NOMO-1 treated with DMSO at 0.1 percent for 48 hours (cell line): Measurements from ENCODE around the gene RETREG2.

ENCODE experiments used
- DNase-seq: peaks from one replicate; lab custom pipeline; 2025; ENCODE audit not compliant: unreplicated experiment; lab: John Stamatoyannopoulos, UW

Gene RETREG2

DNA sequence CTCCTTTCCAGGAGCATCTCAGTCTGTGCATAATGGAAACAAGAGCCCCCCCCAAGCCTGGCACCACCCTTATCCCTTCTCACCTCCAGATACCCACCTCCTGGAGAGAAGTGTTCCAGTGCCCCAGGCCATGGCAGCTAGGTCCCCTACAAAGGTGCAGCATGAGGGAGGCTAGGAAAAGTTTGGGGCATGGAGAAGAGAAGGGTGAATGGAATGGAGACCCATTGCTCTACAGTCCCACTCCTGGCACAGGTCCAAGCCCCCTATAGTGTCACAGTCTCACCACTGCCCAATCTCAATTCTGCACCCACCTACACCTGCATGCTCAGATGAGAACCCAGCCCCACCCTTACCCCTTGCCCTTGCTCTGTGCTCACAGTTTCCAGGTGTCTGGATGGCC is 9.1 kb upstream of the RETREG2 start:
- DNase-seq: no peak

DNA sequence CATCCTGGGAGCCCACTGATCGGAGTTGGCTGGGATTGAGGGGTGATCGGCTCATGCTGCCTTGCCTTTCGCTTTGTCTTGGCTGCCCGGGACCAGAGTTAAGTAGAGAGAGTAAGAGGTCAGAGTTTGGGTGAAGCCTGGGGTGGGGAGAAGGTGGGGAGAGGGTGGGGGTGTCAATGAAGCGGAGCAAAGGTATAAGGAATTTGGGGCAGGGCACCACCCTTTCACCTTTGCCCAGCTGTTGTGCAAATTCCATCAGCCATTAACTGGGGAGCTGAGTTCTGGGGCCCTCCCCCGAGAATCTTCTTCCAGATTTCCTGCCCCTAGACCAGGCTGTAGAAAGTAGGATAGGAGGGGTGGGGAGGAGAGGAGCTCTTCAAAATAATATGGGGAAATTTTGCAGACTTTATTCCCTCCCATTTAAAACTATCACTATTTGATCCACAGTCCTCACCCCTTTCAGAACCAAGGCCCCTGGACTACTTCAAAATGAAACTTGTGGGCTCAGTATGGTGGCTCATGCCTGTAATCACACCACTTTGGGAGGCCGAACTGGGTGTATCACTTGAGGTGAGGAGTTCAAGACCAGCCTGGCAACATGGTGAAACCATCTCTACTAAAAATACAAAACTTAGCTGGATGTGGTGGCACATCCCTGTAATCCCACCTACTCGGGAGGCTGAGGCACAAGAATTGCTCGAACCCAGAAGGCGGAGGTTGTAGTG is 8.0 kb upstream of the RETREG2 start, which contains the start of gene SLC23A3:
TSS of gene SLC23A3 (minus strand) at position 100 of the 725 bp plus-strand sequence. CDS start at position 55, 45 bp downstream.
- DNase-seq: no peak

DNA sequence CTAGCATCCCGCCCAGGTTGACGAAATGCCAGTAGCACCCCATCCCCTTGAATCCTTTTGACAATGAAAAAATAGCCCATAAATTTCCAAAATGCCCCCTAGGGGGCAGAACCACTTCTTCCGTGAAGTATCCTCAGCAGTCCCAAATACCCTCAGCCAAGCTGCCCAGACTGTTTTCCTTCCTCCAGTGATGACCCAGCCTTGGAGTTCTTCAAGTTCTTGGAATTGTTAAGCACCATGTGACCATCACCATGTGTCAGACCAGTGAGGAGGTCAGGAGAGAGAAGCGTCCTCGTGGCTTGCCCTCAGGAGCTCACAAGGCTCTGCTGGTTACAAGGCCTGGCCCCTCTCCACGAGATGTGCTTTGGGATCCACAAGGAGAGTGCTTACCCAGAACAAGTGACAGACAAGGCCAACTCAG is 6.8 kb upstream of the RETREG2 start:
- DNase-seq: no peak

DNA sequence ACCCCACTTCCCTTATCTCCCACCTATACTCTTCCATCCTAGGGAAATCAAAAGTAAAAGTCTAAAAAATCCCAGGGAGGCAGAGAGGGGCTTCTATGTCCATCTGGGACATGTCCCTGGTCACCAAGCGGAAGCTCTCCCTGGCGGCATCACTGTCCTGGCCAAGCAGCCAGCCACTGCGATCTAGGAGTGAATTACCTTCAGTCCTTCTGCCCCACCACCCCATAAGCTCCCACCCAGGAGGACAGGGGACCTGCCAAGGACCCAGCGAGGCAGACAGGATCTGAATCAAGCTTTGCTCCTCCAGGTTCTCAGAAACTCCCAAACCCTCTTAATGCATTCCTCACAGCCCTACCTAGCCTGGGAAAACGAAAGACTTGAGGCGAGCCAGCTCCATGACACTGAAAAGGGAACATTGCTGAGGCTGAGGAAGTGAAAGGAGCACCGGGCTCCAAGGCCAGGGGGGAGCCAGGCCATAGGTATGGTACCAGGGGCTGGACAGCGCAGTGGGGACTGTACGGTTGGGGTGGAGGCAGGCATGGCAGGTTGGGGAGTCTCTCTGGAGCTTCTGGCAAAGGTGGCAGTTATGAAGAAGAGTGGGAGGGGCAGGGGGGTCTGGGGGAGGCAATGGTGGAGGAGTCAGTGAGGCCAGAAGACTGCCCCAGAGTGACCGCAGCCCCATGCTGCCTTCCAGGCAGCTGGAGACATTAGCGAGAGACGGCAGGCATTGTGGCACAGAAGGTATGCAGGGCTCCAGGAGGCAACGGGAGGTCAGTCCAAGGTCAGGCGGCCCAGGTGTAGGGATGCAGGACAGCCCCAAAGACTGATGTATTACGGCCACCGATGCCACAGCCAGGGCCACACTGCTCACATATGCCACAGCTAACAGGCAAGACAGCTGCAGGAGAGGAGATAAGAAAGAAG is 5.6 kb upstream of the RETREG2 start:
- no peak for DNase-seq

DNA sequence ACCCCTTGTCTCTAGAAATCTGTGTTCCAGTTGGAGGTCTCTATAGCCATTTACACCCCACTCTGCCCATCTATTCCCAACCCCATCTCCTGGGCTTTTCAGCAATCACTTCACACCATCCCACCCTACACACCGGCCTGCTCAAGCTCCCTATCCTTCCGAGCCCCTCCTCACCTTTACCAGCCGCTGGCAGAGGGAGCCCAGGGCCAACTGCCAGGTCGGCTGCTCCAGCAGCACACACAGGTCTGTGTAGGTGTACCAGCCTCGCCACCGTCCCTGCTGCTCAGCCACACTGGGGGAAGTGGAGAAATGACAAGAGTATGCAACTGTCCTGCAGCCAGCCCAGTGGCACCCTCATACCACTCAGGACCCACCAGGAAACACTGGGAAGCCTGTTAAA is 4.9 kb upstream of the RETREG2 start:
- DNase-seq: no peak

DNA sequence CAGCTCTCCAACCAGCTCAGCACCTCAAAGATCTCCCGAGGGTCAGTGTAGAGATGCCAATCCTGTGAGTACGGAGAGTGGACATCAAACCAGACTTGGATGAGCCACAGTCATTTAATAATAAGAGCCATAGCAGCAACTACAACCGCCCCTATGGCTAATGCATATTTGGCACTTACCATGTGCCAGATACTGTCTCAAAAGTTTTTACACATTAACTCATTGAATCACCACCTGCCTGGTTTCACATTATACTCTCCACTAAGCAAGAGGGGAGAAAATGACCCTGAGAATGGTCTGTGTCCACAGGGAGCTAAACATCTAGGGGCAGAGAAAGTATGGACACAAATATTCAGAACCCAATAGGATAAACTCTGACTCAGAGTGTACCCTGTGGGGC is 3.9 kb upstream of the RETREG2 start:
- no peak for DNase-seq

DNA sequence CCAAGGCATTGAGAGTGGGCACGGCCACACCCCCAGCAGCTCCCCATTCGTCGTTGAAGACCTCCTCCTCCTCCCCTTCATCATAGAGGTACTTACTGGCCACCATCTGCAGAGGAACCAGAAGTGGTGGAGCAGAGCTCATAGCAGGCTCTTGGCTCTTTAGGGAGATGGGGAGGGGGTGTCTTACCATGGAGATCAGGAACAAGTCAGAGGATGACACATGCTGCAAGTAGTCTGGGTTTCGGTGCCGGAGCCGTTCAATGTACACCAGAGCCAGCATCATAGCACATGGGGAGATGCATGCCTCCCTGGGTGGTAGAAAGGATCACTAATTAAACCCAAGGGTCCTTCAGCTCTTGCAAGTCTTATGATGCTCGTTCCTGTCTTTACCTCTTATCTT is 3.3 kb upstream of the RETREG2 start:
- DNase-seq: no peak

DNA sequence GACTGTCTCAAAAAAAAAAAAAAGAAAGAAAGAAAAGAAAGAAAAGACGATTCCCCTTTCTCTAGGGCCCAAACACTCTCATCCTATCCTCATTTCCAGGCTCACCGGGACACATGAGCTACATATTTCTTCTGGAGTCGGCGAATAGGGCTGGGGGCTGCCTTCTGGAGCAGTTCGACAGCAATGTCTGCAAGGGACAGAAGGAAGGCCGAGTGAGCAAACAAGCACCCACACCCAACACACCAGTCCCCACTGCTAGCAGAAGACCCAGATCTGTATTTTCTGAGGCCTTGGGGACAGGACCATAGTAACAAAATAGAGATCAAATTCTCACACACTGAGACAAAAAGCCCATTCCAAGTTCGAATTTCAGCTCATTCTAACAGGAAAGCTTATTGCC is 2.6 kb upstream of the RETREG2 start:
- no peak for DNase-seq

DNA sequence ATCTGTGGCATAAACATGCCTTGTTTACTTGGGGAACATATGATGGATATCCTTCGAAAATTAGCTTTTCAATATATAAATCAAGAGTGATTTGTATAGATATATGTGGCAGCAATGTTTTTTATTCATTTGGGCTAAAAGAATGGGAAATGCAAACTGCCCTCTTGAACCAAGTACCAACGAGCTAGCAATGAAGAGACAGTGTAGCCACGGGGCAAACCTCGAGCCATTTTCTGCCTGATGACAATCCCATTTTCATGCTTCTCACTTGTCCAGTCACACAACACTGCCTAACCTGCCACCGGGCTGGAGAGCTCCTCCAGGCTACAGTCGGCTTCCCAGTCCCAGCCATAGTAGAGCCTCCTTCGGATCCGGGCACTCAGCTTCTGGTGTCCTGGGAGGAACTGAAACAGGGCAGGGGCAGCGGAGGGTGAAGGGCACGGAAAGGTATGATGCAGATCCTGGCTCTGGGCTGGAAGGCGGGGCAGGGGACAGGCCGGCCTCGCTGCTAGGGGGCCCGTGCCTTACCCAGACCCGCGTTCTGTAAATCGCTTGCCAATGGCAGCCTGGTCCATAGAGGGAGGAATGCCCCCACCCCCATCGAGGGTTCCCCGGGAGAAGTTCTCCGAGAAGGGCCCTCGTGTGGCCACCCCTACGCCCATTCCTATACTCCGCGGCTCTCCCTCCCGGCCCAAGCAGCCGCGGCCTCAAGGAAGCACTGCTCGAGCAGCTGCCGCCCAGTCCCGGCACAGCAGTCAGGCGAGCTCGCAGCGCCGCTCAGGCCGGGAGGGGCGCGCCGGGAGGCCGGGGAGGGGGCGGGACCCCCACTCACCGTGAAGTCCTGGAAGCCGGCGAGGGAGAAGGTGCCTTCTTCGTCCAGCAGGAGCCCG is 1.9 kb upstream of the RETREG2 start:
- DNase-seq: peak; percentile 23

DNA sequence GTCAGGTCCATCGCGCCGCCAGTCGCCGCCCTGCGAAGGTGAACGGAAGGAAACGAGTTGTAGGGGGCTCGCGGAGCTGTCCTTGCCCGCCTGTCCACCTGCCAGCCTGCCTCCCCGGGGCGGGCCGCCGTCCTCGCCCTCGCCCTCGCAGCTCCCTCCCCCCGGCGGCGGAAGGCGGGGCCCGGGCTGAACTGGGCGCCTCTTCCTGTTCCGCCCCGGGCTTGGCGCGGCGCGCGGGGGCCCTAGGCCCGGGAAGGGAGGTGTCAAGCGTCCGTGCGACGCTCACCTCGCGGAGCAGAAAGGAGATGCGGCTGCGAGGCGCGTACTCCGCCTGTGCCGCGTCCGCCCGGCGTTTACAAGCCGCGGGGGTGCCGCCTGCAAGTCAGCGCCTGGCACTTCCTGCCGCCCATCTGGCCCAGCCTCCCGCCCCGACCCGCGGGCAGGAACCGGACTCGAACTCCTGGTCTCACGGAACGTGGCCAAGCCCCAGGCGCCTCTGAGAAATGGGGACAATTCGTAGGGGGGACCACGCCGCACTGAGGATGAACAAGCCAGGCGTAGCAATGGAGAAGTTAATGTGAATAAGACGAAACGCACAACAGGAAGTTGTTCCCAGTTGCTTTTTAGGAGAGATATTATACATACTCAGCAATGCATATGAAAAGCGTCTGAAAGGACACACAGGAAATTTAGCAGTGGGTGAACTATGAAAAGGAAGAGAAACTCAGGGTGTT is 1.1 kb upstream of the RETREG2 start, which contains the start of gene CNPPD1:
TSS of gene CNPPD1 (minus strand) at position 108 of the 734 bp plus-strand sequence. CDS start at position 11, 97 bp downstream.
- peak; percentile 84 for DNase-seq

DNA sequence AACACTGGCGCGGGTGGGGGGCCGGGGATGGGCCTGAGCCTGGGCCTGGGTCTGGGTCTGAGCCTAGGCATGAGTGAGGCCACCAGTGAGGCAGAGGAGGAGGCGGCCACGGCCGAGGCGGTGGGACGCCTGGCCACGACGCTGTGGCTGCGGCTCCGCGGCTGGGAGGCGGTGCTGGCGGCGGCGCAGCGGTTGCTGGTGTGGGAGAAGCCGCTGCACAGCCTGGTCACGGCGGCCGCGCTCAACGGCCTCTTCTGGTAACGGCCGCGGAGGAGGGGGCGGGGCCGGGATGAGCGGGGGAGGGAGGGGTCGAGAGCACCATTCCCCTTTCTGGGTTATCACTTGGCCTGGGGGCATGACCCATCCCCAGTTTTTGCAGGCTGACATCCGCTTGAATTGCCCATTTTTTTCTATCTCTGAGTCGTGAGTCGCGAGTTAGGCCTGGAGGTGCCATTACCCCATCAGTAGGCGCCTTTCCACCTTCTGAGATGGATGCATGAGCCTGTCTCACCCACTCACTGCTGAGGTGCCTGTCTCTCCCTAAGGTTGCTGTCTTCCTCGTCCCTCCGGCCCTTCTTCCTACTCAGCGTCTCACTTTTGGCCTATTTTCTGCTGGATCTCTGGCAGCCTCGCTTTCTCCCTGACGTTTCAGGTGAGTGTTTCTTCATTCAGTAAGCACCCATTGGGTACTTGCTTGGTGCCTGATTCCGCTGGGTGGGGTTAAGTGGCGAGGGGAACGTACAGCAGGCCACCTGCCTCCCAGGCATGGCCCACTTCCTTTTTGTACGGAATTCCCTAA is 501 bp downstream of the RETREG2 start:
- DNase-seq: peak; percentile 15

DNA sequence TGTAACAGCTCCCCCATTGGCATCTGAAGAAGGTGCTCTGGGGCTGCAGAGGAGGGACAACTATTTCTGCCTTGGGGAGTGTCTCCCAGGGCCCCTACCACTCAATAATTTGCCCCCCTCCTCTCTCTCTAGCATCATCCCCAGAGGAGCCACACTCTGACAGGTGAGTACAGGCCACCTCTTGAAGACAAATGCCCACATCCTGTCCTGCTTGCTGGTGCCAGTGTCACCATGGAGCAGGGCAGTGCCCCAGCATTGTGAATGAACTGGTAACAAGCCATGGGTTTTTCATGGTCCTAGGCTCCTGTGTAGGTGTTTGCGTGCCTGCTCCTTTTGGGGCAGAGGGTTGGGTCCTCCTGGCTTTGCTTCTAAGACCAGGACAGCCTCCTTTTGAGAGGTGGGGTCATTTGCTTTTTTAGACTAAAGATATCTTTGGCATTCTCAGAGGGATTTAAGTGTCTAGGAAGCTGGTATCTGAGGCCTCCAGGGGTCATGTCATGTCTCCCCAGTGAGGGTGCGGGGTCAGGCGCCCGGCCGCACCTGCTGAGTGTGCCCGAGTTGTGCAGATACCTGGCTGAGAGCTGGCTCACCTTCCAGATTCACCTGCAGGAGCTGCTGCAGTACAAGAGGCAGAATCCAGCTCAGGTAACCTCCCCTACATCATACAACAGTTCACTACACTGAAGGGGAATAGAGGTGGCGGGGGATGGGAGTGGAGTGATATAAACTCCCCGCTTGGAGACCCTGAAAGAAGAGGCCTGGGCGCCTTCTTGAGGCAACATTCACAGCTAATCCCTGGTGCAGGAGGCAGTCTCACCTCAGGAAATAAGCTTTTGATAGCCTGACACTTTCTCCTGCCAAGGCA is 1.8 kb downstream of the RETREG2 start:
- DNase-seq: no peak

DNA sequence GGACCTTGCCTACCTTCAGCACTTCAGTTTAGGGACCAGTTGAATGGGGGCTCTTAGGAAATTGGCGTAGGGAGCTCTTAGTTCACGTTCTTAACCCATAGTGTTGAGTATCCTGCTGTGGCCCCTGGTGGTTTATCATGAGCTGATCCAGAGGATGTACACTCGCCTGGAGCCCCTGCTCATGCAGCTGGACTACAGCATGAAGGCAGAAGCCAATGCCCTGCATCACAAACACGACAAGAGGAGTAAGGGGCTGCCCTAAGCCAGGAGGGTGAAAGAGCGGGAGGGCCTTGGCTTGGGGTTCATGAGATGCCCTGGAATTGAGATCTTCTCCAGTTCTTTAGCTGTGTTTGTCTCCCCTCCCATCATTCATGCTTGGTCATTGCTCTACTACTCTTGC is 2.9 kb downstream of the RETREG2 start:
- no peak for DNase-seq

DNA sequence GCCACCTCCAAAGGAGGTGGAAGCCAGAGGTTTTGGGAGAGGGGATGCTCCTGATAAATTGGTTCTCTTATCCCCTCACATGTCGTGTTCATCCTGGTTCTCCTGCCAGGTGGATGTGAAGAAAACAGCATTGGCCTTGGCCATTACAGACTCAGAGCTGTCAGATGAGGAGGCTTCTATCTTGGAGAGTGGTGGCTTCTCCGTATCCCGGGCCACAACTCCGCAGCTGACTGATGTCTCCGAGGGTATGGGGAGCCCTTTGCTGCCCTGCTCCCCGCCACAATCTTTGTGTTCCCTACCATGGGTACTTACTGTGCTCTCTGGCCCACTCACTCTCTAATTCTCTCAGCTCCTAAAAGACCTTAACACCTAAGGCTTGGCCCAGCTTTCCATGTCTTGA is 3.5 kb downstream of the RETREG2 start:
- DNase-seq: no peak

DNA sequence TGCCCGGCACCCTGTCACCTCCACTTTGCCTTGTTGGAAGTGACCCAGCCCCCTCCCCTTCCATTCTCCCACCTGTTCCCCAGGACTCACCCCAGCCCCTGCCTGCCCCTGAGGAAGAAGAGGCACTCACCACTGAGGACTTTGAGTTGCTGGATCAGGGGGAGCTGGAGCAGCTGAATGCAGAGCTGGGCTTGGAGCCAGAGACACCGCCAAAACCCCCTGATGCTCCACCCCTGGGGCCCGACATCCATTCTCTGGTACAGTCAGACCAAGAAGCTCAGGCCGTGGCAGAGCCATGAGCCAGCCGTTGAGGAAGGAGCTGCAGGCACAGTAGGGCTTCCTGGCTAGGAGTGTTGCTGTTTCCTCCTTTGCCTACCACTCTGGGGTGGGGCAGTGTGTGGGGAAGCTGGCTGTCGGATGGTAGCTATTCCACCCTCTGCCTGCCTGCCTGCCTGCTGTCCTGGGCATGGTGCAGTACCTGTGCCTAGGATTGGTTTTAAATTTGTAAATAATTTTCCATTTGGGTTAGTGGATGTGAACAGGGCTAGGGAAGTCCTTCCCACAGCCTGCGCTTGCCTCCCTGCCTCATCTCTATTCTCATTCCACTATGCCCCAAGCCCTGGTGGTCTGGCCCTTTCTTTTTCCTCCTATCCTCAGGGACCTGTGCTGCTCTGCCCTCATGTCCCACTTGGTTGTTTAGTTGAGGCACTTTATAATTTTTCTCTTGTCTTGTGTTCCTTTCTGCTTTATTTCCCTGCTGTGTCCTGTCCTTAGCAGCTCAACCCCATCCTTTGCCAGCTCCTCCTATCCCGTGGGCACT is 4.5 kb downstream of the RETREG2 start:
- no peak for DNase-seq

DNA sequence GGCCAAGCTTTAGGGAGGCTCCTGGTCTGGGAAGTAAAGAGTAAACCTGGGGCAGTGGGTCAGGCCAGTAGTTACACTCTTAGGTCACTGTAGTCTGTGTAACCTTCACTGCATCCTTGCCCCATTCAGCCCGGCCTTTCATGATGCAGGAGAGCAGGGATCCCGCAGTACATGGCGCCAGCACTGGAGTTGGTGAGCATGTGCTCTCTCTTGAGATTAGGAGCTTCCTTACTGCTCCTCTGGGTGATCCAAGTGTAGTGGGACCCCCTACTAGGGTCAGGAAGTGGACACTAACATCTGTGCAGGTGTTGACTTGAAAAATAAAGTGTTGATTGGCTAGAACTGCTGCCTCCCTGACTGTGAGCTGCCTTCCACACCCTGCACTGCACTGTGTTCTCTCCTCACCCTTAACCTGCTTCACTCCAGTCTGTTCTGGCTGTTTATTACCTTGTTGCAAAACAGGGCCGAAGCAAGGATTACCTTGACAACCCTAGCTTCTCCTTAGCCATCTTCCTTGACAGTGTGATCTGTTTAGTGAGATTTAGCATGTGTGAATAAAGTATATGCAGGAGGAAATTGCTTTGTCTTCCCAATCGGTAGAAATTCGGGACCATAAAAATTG is 5.2 kb downstream of the RETREG2 start:
- no peak for DNase-seq

DNA sequence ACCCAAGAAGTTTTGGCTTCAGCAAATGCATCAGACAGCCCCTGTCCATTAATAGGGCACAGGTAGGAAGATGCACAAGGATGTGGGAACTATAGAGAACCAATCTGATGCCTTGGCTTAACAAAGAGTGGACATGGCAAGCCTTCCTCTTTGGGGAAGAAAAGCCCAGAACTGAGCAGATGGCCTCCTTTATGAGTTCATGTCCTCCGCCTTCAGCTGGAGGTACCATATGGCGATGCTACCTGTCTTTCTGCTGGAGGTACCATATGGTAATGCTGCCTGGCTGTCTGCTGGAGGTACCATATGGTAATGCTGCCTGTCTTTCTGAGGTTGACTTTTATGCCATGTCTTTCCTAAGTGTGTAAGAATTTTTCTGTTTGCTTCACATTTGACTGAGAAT is 6.0 kb downstream of the RETREG2 start:
- no peak for DNase-seq
